Epithelial cell of esophagus (primary cell): ENCODE results near the gene TMEM273.

Experiments used
- DNase-seq: peaks from one replicate; pipeline ENCODE4 v3.0.0; 2010; ENCODE audit warnings: low read depth
- H3K4me3 ChIP-seq: 2 replicates; pipeline ENCODE4 v1.5.1; 2011; ENCODE audit warnings: mild to moderate bottlenecking, low read length, control low read depth
- TF ChIP-seq, protein P1 (sequence below): IDR thresholded peaks from 2 replicates; pipeline ENCODE4 v1.5.1; 2011; ENCODE audit warnings: low read depth, mild to moderate bottlenecking, low read length, control low read depth, inconsistent platforms; ENCODE audit not compliant: insufficient read depth; ENCODE audit errors: missing control alignments

TMEM273 gene

DNA sequence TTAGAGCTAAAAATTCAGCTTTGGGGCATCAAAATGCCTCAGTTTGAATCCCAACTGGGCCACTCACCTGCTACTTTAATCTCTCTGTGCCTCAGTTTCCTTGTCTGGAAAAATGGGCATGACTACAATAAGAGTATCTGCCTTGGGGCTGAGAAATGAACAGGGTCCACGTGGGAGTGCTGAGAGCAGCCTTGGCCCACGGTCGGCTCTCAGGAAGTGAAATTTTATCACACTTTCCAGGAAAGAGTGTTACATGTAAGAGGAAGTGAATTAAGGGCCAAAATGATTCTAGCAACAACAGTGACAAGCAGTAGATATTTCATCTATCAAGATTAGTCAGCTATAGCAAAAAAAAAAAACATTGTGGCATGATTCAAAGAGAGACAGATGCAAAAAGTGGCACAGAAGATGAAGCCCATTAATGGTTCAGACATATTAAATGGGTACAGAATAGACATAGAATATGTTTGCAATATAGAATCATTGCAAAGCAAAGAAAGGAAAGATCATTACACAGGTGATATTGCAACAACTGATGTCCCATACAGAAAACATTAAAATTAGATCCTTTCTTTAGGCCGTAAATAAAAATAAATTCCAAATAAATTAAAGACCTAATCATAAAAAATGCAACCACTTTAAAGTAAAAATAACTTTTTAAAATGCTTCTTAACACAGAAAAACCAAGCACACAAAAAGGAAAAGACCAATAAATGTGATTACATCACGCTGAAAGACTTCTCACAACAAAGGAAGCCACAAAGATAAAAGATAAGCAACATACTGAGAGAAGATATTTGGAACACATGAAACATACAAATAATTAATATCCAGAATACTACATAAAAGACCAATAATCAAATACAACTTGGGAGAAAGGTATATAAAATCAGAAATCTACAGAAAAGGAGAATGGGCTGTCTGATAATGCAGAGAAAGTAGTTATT is 4.3 kb downstream of the TMEM273 start:
- no peak overlapping the region for H3K4me3 ChIP-seq
- no peak for DNase-seq
- TF ChIP-seq, protein P1, sequence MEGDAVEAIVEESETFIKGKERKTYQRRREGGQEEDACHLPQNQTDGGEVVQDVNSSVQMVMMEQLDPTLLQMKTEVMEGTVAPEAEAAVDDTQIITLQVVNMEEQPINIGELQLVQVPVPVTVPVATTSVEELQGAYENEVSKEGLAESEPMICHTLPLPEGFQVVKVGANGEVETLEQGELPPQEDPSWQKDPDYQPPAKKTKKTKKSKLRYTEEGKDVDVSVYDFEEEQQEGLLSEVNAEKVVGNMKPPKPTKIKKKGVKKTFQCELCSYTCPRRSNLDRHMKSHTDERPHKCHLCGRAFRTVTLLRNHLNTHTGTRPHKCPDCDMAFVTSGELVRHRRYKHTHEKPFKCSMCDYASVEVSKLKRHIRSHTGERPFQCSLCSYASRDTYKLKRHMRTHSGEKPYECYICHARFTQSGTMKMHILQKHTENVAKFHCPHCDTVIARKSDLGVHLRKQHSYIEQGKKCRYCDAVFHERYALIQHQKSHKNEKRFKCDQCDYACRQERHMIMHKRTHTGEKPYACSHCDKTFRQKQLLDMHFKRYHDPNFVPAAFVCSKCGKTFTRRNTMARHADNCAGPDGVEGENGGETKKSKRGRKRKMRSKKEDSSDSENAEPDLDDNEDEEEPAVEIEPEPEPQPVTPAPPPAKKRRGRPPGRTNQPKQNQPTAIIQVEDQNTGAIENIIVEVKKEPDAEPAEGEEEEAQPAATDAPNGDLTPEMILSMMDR: no peak

DNA sequence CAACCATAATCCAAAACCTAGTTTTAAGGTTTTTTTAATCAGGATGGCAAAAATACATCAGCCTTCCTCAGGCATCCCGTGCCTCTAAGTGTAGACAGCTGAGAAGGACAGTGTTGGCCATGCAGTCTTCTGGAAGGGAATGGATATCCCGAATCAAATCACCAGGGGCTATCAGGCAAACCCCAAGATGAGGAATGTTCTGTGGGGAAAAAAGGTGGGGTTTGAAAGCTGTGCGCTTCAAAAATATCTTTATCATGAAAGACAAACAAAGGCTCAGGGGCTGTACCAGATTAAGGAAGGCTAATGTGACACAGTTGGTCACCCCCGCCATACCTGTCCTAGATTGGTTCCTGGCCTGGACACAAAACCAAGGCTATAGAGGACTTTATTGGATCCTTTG is 5.4 kb downstream of the TMEM273 start:
- TF ChIP-seq, protein P1: no peak
- no peak for DNase-seq
- no peak overlapping the region for H3K4me3 ChIP-seq

DNA sequence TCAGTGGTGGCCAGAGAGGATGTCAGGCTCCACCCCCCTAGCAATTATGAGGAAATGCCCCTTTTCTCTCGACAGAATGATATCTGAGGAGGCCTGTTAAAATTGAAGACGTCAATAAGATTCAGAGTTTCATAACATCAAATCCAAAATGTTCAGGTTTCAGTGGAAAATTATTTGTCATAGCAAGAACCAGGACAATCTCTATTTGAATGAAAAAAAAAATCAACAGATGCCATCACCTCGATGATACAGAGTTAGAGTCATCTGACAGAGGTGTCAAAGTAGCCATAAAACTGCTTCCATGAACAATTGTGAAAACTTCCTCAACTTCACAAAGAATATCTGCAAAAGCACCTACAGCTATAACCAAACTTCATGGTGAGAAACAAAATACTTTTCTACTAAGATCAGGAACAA is 7.7 kb downstream of the TMEM273 start:
- TF ChIP-seq, protein P1: no peak
- no peak for DNase-seq
- H3K4me3 ChIP-seq: no peak overlapping the region

DNA sequence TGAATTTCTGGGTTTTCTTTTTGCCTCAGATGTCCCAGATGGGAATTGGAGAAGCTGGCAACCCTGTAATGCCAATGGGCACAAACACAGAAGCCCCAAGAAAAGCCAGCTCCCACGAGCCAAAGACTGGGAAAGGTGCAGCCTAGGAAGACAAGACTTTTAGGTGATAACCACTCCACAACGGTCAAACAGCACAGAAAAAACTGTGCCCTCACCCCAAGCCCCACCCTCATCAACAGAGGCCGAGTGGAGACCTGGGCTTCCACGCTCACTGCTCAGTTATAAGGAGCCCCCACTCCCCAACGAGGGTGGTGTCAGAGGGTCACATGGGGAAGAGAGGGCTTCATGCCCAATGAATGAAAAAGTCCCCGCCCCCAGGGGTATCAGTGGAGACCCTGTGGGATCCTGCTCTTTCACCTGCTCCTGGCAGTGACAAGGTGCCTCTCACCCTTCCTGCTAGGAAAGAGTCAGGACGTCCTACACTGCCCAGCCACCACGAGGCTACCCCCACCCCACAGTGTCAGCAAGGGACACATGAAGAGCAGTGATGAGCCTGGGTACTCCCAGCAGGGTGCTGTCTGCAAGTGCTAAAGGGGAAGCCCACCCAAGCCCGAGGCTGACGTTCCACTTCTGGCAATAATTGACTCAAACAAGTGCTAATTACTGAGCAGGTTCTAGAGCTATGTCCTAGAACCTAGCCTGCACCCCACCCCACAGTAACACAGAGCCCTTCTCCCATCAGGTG is 8.3 kb downstream of the TMEM273 start:
- TF ChIP-seq, protein P1: no peak

DNA sequence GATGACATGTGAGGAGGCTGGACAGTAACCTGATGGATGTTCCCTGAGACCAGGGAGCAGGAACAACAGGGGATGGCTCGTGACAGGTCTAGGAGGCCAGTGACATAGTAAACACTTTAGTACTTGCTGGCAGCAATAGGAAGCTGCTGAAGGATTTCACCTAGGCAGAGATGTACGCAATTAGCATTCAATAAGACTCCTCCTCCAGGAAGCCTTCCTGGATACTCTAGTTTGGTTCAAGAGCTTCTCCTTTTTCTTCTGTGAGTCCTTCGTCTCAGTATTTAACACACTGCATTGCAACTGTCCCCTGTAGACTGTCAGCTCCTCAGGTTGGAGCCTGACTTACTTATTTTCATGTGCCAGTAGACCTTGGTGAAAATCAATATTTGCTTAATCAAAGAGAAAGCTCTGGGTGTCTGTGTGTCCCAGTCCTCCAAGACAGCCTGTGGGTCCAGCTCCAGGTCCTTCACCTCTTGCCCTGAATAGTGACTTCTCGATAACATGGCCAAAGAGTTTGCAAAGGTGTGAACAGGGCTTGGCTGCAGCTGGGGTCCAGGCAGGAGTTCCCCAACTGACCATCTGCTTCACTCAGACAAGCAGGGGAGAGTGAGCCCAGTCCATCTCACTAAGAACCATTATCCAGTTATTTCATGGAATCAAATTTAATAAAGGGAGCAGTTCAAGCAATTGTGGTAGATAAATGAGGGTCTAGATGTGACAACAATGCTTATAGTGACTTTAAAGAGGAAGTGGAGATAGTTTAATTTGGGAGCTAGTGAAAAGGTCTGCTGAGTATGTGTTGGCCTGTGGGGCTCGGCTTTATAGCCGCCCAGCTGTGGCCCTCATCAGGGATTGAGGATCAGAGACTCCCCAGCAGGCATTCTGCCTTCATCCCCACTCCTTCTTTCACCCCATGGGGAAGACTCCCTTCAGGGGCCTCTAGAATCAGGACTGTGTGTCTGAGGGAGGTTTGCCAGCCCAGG is 9.4 kb downstream of the TMEM273 start:
- H3K4me3 ChIP-seq: no peak overlapping the region
- TF ChIP-seq, protein P1: no peak
- no peak for DNase-seq

More for the DNA sequence above, 8.3 kb downstream of the TMEM273 start:
- no peak overlapping the region for H3K4me3 ChIP-seq
- no peak for DNase-seq
